ENCODE results near the gene SHB. TPM values are rescaled to one million over a fixed set of nuclear protein-coding genes. Genes with fewer than 3 reads are reported as not detected.

Gene SHB
- total and polyA plus RNA-seq, 2 of the 13 experiments (the other 11 are each of a cell fraction or from before 2014, with no cell fraction given), result 19.4 to 20.7 TPM

DNA sequence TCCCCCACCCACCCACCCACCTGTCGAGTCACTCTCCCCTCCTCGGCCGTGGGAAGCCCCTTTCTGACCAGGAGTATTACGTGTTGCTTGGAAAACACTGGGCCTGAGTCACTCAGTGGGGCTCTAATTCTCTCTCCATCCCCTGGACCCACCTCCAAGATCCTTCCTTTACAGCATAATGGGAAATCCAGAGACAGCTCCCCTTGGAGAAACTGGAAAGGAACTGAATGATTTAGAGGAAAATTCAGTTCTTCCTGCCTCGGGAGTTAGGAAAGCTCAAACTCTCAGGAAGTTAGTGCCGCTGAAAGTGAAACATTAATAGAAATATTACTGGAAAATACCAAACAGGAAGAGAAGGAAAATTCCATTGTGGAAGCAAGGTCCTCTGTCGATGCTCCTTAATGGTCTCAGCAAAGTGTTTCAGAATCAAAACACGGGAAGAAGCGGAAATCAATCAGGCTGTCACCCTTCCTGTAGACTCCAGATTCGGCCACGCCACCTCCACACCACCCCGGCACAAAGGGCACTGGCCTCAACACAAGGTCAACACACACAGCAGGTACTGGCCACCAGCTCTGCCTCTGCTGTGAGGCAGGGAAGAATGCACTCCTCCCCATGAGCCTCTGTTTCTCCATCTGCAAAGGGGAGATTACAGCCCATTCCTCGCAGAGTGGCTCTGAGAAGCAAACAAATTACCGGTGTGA lies 9.6 kb downstream of the SHB start (continued):
- TF ChIP-seq, protein P1, sequence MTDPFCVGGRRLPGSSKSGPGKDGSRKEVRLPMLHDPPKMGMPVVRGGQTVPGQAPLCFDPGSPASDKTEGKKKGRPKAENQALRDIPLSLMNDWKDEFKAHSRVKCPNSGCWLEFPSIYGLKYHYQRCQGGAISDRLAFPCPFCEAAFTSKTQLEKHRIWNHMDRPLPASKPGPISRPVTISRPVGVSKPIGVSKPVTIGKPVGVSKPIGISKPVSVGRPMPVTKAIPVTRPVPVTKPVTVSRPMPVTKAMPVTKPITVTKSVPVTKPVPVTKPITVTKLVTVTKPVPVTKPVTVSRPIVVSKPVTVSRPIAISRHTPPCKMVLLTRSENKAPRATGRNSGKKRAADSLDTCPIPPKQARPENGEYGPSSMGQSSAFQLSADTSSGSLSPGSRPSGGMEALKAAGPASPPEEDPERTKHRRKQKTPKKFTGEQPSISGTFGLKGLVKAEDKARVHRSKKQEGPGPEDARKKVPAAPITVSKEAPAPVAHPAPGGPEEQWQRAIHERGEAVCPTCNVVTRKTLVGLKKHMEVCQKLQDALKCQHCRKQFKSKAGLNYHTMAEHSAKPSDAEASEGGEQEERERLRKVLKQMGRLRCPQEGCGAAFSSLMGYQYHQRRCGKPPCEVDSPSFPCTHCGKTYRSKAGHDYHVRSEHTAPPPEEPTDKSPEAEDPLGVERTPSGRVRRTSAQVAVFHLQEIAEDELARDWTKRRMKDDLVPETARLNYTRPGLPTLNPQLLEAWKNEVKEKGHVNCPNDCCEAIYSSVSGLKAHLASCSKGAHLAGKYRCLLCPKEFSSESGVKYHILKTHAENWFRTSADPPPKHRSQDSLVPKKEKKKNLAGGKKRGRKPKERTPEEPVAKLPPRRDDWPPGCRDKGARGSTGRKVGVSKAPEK (CRISPR knock-in tag; IDR thresholded peaks at IDR 0.05; ENCODE audit: borderline replicate concordance), result no peak
- TF ChIP-seq ZFX (CRISPR knock-in tag; IDR thresholded peaks at IDR 0.05; ENCODE audit: low read depth) (peak; percentile 68), ZNF781 (CRISPR knock-in tag; IDR thresholded peaks at IDR 0.05; ENCODE audit: borderline replicate concordance, not compliant biosample characterization) (no peak), ZNF550 (CRISPR knock-in tag; IDR thresholded peaks at IDR 0.05; ENCODE audit: borderline replicate concordance) (no peak), MIER3 (CRISPR knock-in tag; IDR thresholded peaks at IDR 0.05; ENCODE audit: borderline replicate concordance) (peak; percentile 92; the same call in 1 of the 2 replicates), SP4 (CRISPR knock-in tag; IDR thresholded peaks at IDR 0.05) (no peak), ZNF747 (CRISPR knock-in tag; IDR thresholded peaks at IDR 0.05; ENCODE audit: borderline replicate concordance) (no peak), CBX5 (CRISPR knock-in tag; IDR thresholded peaks at IDR 0.05; ENCODE audit: borderline replicate concordance) (peak; percentile 73; the same call in 1 of the 2 replicates), ZNF598 (CRISPR knock-in tag; IDR thresholded peaks at IDR 0.05; ENCODE audit: borderline replicate concordance) (no peak), SETDB1 (CRISPR knock-in tag; IDR thresholded peaks at IDR 0.05; ENCODE audit: borderline replicate concordance) (no peak), ZKSCAN1 (IDR thresholded peaks at IDR 0.05; ENCODE audit: low read length) (no peak), ZNF484 (CRISPR knock-in tag; IDR thresholded peaks at IDR 0.05; ENCODE audit: borderline replicate concordance, low read depth) (no peak)
- TF ChIP-seq, protein P2, sequence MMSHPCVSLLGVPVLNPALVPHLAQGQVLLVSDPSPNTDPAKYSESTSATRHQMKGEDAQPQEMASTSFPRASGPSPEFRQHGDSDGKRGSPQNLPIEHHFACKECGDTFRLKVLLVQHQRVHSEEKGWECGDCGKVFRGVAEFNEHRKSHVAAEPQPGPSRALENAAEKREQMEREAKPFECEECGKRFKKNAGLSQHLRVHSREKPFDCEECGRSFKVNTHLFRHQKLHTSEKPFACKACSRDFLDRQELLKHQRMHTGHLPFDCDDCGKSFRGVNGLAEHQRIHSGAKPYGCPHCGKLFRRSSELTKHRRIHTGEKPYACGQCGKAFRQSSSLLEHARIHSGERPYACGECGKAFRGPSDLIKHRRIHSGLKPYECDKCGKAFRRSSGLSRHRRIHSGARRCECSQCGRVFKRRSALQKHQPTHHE (CRISPR knock-in tag; IDR thresholded peaks at IDR 0.05; ENCODE audit: borderline replicate concordance), result 0 out of 2 replicates have a peak, but pooled peaks have one; percentile 41
- TF ChIP-seq, protein P3, sequence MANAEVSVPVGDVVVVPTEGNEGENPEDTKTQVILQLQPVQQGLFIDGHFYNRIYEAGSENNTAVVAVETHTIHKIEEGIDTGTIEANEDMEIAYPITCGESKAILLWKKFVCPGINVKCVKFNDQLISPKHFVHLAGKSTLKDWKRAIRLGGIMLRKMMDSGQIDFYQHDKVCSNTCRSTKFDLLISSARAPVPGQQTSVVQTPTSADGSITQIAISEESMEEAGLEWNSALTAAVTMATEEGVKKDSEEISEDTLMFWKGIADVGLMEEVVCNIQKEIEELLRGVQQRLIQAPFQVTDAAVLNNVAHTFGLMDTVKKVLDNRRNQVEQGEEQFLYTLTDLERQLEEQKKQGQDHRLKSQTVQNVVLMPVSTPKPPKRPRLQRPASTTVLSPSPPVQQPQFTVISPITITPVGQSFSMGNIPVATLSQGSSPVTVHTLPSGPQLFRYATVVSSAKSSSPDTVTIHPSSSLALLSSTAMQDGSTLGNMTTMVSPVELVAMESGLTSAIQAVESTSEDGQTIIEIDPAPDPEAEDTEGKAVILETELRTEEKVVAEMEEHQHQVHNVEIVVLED (CRISPR knock-in tag; IDR thresholded peaks at IDR 0.05; ENCODE audit: borderline replicate concordance), result 0 out of 2 replicates have a peak, but pooled peaks have one; percentile 40
- TF ChIP-seq, protein P4, sequence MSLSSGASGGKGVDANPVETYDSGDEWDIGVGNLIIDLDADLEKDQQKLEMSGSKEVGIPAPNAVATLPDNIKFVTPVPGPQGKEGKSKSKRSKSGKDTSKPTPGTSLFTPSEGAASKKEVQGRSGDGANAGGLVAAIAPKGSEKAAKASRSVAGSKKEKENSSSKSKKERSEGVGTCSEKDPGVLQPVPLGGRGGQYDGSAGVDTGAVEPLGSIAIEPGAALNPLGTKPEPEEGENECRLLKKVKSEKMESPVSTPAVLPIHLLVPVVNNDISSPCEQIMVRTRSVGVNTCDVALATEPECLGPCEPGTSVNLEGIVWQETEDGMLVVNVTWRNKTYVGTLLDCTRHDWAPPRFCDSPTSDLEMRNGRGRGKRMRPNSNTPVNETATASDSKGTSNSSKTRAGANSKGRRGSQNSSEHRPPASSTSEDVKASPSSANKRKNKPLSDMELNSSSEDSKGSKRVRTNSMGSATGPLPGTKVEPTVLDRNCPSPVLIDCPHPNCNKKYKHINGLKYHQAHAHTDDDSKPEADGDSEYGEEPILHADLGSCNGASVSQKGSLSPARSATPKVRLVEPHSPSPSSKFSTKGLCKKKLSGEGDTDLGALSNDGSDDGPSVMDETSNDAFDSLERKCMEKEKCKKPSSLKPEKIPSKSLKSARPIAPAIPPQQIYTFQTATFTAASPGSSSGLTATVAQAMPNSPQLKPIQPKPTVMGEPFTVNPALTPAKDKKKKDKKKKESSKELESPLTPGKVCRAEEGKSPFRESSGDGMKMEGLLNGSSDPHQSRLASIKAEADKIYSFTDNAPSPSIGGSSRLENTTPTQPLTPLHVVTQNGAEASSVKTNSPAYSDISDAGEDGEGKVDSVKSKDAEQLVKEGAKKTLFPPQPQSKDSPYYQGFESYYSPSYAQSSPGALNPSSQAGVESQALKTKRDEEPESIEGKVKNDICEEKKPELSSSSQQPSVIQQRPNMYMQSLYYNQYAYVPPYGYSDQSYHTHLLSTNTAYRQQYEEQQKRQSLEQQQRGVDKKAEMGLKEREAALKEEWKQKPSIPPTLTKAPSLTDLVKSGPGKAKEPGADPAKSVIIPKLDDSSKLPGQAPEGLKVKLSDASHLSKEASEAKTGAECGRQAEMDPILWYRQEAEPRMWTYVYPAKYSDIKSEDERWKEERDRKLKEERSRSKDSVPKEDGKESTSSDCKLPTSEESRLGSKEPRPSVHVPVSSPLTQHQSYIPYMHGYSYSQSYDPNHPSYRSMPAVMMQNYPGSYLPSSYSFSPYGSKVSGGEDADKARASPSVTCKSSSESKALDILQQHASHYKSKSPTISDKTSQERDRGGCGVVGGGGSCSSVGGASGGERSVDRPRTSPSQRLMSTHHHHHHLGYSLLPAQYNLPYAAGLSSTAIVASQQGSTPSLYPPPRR (CRISPR knock-in tag; IDR thresholded peaks at IDR 0.05; ENCODE audit: borderline replicate concordance), result peak; percentile 84; the same call in 1 of the 2 replicates
- TF ChIP-seq, protein P5, sequence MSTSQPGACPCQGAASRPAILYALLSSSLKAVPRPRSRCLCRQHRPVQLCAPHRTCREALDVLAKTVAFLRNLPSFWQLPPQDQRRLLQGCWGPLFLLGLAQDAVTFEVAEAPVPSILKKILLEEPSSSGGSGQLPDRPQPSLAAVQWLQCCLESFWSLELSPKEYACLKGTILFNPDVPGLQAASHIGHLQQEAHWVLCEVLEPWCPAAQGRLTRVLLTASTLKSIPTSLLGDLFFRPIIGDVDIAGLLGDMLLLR (CRISPR knock-in tag; IDR thresholded peaks at IDR 0.05), result no peak

Data from HepG2 (cell line).